GM12865 (cell line): ENCODE data around the gene SLC11A2.

Experiments used
- DNase-seq: peaks from one replicate; pipeline ENCODE4 v3.0.0; 2010; ENCODE audit warnings: low read depth
- H3K4me3 ChIP-seq: 2 replicates; pipeline ENCODE4 v1.5.1; 2011; ENCODE audit warnings: mild to moderate bottlenecking, low read depth, low read length, control low read depth
- TF ChIP-seq, protein P1 (sequence below): IDR thresholded peaks from 2 replicates; pipeline ENCODE4 v1.5.1; 2011; ENCODE audit warnings: low read length, control low read depth, low read depth, inconsistent platforms; ENCODE audit not compliant: insufficient read depth; ENCODE audit errors: missing control alignments

SLC11A2 gene

DNA sequence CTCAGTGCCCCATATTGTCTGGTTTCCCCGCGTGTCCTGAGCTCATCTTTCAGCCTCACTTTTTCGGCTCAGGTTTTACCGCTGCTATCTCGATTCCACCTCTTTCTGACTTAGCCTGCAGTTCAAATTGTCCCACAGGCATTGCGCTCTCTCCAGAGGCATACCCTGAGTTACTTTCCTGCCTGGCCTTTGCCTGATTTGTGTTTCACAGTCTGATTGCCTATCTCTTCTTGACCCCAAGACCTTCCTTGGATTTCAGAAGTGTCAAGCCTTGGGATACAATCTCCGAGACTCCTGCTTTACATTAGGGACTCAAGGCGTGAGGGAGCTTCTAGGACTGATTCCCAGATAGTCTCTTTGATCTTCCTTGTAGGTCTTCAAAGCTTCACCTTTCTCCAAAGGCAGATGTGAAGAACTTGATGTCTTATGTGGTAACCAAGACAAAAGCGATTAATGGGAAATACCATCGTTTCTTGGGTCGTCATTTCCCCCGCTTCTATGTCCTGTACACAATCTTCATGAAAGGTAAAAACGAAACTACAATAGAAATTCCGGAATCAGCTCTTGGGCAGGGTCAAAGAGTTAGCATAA, 22.6 kb upstream of the SLC11A2 start:
- peak; percentile 42 for DNase-seq
- peak overlapping the region; percentile 94 for H3K4me3 ChIP-seq
- TF ChIP-seq, protein P1, sequence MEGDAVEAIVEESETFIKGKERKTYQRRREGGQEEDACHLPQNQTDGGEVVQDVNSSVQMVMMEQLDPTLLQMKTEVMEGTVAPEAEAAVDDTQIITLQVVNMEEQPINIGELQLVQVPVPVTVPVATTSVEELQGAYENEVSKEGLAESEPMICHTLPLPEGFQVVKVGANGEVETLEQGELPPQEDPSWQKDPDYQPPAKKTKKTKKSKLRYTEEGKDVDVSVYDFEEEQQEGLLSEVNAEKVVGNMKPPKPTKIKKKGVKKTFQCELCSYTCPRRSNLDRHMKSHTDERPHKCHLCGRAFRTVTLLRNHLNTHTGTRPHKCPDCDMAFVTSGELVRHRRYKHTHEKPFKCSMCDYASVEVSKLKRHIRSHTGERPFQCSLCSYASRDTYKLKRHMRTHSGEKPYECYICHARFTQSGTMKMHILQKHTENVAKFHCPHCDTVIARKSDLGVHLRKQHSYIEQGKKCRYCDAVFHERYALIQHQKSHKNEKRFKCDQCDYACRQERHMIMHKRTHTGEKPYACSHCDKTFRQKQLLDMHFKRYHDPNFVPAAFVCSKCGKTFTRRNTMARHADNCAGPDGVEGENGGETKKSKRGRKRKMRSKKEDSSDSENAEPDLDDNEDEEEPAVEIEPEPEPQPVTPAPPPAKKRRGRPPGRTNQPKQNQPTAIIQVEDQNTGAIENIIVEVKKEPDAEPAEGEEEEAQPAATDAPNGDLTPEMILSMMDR: no peak

DNA sequence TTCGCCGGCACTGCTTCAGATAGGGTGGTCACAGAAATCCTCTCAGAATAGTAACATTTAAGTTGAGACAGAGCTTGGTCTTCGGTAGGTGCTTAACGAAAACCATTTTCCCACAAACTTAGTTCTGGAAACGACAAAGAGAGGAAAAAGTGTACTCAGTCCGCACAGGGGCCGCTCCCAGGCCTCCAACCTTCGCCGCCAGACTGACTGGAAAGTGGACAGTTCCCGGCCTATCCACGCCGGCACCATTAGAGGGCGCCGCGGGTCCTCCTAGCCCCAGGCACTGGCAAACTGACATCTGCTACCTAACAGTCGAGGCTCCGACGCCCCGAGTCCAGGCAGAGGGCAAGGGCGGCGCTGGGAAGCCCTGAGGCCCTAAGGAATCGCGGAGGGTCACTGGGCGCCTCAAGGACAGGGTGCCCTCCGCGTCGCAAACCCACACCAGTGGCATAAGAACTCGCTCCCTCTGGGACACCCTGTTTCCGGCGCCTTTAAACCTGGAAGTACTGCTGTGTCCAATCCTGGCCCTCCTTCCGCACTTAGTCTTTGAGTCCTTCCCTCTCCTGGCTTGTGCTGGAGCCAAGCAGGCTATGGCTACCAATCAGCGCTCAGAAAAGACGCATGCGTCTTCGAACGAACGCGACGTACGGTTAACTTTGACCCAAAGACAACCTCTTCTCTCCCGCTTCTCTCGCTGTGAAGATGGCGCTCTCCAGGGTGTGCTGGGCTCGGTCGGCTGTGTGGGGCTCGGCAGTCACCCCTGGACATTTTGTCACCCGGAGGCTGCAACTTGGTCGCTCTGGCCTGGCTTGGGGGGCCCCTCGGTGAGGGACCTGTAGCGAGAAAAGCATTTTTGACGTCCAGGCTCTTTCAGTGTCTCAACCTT, 21.7 kb upstream of the SLC11A2 start, which contains the start of gene LETMD1:
Gene LETMD1 (plus strand): TSS at position 673 of the 886 bp plus-strand sequence. CDS start 30 bp downstream, at position 703.
- peak; percentile 99 for DNase-seq
- TF ChIP-seq, protein P1: peak; percentile 92
- peak within 1 kb of the TSS; percentile 94 for H3K4me3 ChIP-seq

DNA sequence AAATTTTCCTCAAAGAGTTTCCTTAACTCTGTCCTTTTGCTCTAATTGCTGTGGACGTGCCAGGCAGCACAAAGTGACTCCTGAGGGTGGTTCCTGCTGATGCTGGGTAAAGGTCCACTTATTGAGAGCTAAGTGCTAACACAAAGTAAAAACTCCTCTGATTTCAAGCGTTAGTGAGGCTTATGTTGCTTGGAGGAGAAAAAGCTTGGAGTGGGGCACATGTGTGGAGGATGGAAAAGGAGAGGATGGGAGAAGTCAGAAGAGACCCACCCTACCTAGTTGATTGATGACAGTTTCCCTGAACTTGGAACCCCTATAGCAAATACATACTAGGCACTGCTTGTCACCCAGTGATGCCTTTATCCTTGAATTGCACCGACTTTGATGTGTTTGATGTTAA, 10.1 kb upstream of the SLC11A2 start:
- DNase-seq: no peak
- TF ChIP-seq, protein P1: no peak

GRCh38 chr12:51033457-51034089, 7.4 kb upstream of the SLC11A2 start:
- TF ChIP-seq, protein P1: no peak
- no peak overlapping the region for H3K4me3 ChIP-seq
- DNase-seq: no peak

More for the DNA sequence above, 10.1 kb upstream of the SLC11A2 start:
- H3K4me3 ChIP-seq: no peak overlapping the region

DNA sequence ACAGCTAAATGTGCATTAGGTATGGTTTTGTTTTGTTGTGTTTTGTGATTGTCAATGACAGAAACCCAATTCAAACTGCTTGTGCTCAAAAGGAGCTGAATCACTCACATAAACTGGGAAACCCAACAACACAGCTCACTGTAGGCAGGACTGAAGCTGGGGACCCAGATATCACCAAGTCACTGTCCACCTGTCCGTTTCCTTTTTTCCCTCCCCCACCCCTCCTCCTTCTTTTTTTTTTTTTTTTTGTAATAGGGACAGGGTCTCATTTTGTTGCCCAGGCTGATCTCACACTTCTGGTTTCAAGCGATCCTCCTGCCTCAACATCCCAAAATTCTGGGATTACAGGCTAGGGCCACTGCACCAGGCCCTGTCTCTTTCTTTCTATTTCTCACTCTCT, 6.9 kb upstream of the SLC11A2 start:
- no peak overlapping the region for H3K4me3 ChIP-seq
- TF ChIP-seq, protein P1: no peak
- DNase-seq: no peak

- H3K4me3 ChIP-seq: no peak overlapping the region
- no peak for DNase-seq
- TF ChIP-seq, protein P1: no peak
These were observed 2.6 kb upstream of the SLC11A2 start for GRCh38 chr12:51028813-51029150.
